IPS DF 6.9 (cell line): ENCODE results near the gene CELSR3.
A peak's percentile ranks its signal among the peaks of the same experiment; 100 is the strongest.

Experiments
- DNase-seq: peaks from one replicate; pipeline ENCODE4 v3.0.0-alpha.2; 2013; ENCODE audit warnings: low read depth, low spot score
- H3K27ac ChIP-seq: one replicate; pipeline ENCODE4 v1.5.1; 2013; ENCODE audit warnings: low read length, control low read depth
- H3K27me3 ChIP-seq: 2 replicates; pipeline ENCODE4 v1.6.1; 2013; ENCODE audit warnings: mild to moderate bottlenecking, low read length; ENCODE audit not compliant: control insufficient read depth, insufficient read depth
- H3K36me3 ChIP-seq: 2 replicates; pipeline ENCODE4 v1.6.1; 2013; ENCODE audit warnings: low read length; ENCODE audit not compliant: control insufficient read depth, insufficient read depth
- H3K4me1 ChIP-seq: 2 replicates; pipeline ENCODE4 v1.6.1; 2013; ENCODE audit warnings: low read length; ENCODE audit not compliant: control insufficient read depth, insufficient read depth
- H3K4me3 ChIP-seq: 2 replicates; pipeline ENCODE4 v1.5.1; 2013; ENCODE audit warnings: mild to moderate bottlenecking, low read length
- H3K9me3 ChIP-seq: 2 replicates; pipeline ENCODE4 v1.6.1; 2013; ENCODE audit warnings: low read length, inconsistent platforms; ENCODE audit not compliant: control insufficient read depth, insufficient read depth
- WGBS: extraction: QIAGEN DNeasy Blood & Tissue Kit; methylation state at CpG from one replicate; pipeline ENCODE4 v1.1.7; 2013; ENCODE audit warnings: mixed read lengths, missing lambda C conversion rate; ENCODE audit not compliant: insufficient read length, insufficient coverage; 5-methylcytosine and 5-hydroxymethylcytosine counted together

CELSR3 gene

GRCh38 chr3:48651771-48652170 is 10.9 kb downstream of the CELSR3 start:
- Histone ChIP-seq H3K27me3 (no peaks in the 10 kb centered on the region), H3K27ac (no peak overlapping the region), H3K36me3 (peaks cover 15% of the 10 kb centered on the region), H3K9me3 (no peaks in the 10 kb centered on the region), H3K4me1 (peaks cover under 1% of the 10 kb centered on the region; the same call in 1 of the 2 replicates), H3K4me3 (no peak overlapping the region)
- DNase-seq: no peak
- WGBS: no CpG with 5 or more reads among the region's 11 CpGs

GRCh38 chr3:48650723-48651122 is 12.0 kb downstream of the CELSR3 start:
- H3K9me3 ChIP-seq: no peaks in the 10 kb centered on the region
- no peaks in the 10 kb centered on the region for H3K4me1 ChIP-seq
- no peak overlapping the region for H3K27ac ChIP-seq
- no peaks in the 10 kb centered on the region for H3K27me3 ChIP-seq
- no peak for DNase-seq
- H3K4me3 ChIP-seq: no peak overlapping the region
- peaks cover 21% of the 10 kb centered on the region for H3K36me3 ChIP-seq
- WGBS: no CpG with 5 or more reads among the region's 12 CpGs

- Histone ChIP-seq H3K4me1 (no peaks in the 10 kb centered on the region), H3K27ac (no peak overlapping the region), H3K4me3 (no peak overlapping the region), H3K27me3 (no peaks in the 10 kb centered on the region), H3K9me3 (no peaks in the 10 kb centered on the region), H3K36me3 (peaks cover 29% of the 10 kb centered on the region)
- DNase-seq: no peak
- WGBS: no CpG with 5 or more reads among the region's 15 CpGs
Measured at GRCh38 chr3:48648188-48648850, 14.4 kb downstream of the CELSR3 start.

- no peaks in the 10 kb centered on the region for H3K4me1 ChIP-seq
- H3K4me3 ChIP-seq: no peak overlapping the region
- no peak for DNase-seq
- no CpG with 5 or more reads among the region's 9 CpGs for WGBS
- H3K36me3 ChIP-seq: peaks cover 33% of the 10 kb centered on the region
- H3K27ac ChIP-seq: no peak overlapping the region
- no peaks in the 10 kb centered on the region for H3K9me3 ChIP-seq
- H3K27me3 ChIP-seq: no peaks in the 10 kb centered on the region
Measured at GRCh38 chr3:48647714-48648113, 15.0 kb downstream of the CELSR3 start.

GRCh38 chr3:48644898-48645760 is 17.6 kb downstream of the CELSR3 start:
- H3K36me3 ChIP-seq: peaks cover 35% of the 10 kb centered on the region
- no peaks in the 10 kb centered on the region; the same call in 1 of the 2 replicates for H3K4me1 ChIP-seq
- H3K27me3 ChIP-seq: no peaks in the 10 kb centered on the region
- DNase-seq: no peak
- no peak overlapping the region for H3K4me3 ChIP-seq
- no peak overlapping the region for H3K27ac ChIP-seq
- WGBS: no CpG with 5 or more reads among the region's 22 CpGs
- H3K9me3 ChIP-seq: no peaks in the 10 kb centered on the region

- WGBS: no CpG with 5 or more reads among the region's 12 CpGs
- H3K4me3 ChIP-seq: no peak overlapping the region
- H3K9me3 ChIP-seq: no peaks in the 10 kb centered on the region
- H3K36me3 ChIP-seq: peaks cover 40% of the 10 kb centered on the region
- no peak overlapping the region for H3K27ac ChIP-seq
- no peaks in the 10 kb centered on the region for H3K27me3 ChIP-seq
- H3K4me1 ChIP-seq: no peaks in the 10 kb centered on the region; the same call in 1 of the 2 replicates
- no peak for DNase-seq
Measured at GRCh38 chr3:48642605-48643004, 20.1 kb downstream of the CELSR3 start.

- no peak for DNase-seq
- no peak overlapping the region for H3K27ac ChIP-seq
- WGBS: no CpG with 5 or more reads among the region's 3 CpGs
- H3K4me1 ChIP-seq: peaks cover 2% of the 10 kb centered on the region
- no peaks in the 10 kb centered on the region for H3K27me3 ChIP-seq
- H3K9me3 ChIP-seq: no peaks in the 10 kb centered on the region
- no peak overlapping the region for H3K4me3 ChIP-seq
- peaks cover 38% of the 10 kb centered on the region for H3K36me3 ChIP-seq
Measured at GRCh38 chr3:48641396-48641795, 21.3 kb downstream of the CELSR3 start.

- Histone ChIP-seq H3K4me3 (no peak overlapping the region), H3K27ac (no peak overlapping the region), H3K27me3 (no peaks in the 10 kb centered on the region), H3K9me3 (no peaks in the 10 kb centered on the region), H3K36me3 (peaks cover 30% of the 10 kb centered on the region), H3K4me1 (peaks cover 2% of the 10 kb centered on the region)
- no peak for DNase-seq
- no CpG with 5 or more reads among the region's 38 CpGs for WGBS
Measured at GRCh38 chr3:48639944-48640606, 22.6 kb downstream of the CELSR3 start.

- Histone ChIP-seq H3K9me3 (no peaks in the 10 kb centered on the region), H3K27me3 (no peaks in the 10 kb centered on the region), H3K27ac (no peak overlapping the region), H3K4me1 (peaks cover 5% of the 10 kb centered on the region), H3K36me3 (peaks cover 26% of the 10 kb centered on the region), H3K4me3 (no peak overlapping the region)
- WGBS: no CpG with 5 or more reads among the region's 6 CpGs
- no peak for DNase-seq
Measured at GRCh38 chr3:48637305-48637704, 25.4 kb downstream of the CELSR3 start.

- Histone ChIP-seq H3K27me3 (no peaks in the 10 kb centered on the region), H3K4me1 (peaks cover 5% of the 10 kb centered on the region), H3K27ac (no peak overlapping the region), H3K36me3 (peaks cover 33% of the 10 kb centered on the region), H3K9me3 (no peaks in the 10 kb centered on the region), H3K4me3 (peak overlapping the region; percentile 92; the same call in 1 of the 2 replicates)
- DNase-seq: no peak
- no CpG with 5 or more reads among the region's 10 CpGs for WGBS
Measured at GRCh38 chr3:48636149-48636655, 26.5 kb downstream of the CELSR3 start.
